ENCODE results near the gene TNS1.

- TF ChIP-seq POLR2A (IDR thresholded peaks at IDR 0.05) (no peak), CTCF (IDR thresholded peaks at IDR 0.05) (no peak)
These were observed 226.8 kb downstream of the TNS1 start for GRCh38 chr2:217775920-217776503.

Measured in thyroid gland (tissue), 4 donors.